Eye (tissue), 1 donor: ENCODE measurements around the gene TMEM154.
"Not testable (repeated sequence)": the region's sequence is repeated elsewhere in the genome, so short reads cannot be mapped to it uniquely, and the experiment has no call there.

Experiments used
- DNase-seq: peaks from one replicate; pipeline ENCODE4 v3.0.0-alpha.2; 2015

TMEM154 gene

GRCh38 chr4:152665691-152666395, 14.0 kb downstream of the TMEM154 start:
- DNase-seq, result no peak

- not testable (repeated sequence) for DNase-seq
Measured at GRCh38 chr4:152664067-152664378, 15.8 kb downstream of the TMEM154 start.

- DNase-seq, result no peak
Measured at GRCh38 chr4:152663203-152664066, 16.4 kb downstream of the TMEM154 start.

GRCh38 chr4:152661649-152662048, 18.1 kb downstream of the TMEM154 start:
- no peak for DNase-seq

GRCh38 chr4:152660526-152660925, 19.3 kb downstream of the TMEM154 start:
- no peak for DNase-seq

GRCh38 chr4:152659806-152660205, 20.0 kb downstream of the TMEM154 start:
- no peak for DNase-seq

- no peak for DNase-seq
Measured at GRCh38 chr4:152657657-152658056, 22.1 kb downstream of the TMEM154 start.

GRCh38 chr4:152655272-152656129, 24.3 kb downstream of the TMEM154 start:
- DNase-seq, result no peak

- DNase-seq, result no peak
Measured at GRCh38 chr4:152652102-152652501, 27.7 kb downstream of the TMEM154 start.

GRCh38 chr4:152651473-152652060, 28.2 kb downstream of the TMEM154 start:
- no peak for DNase-seq

GRCh38 chr4:152646221-152646620, 33.6 kb downstream of the TMEM154 start:
- DNase-seq, result no peak

- no peak for DNase-seq
Measured at GRCh38 chr4:152644130-152644529, 35.7 kb downstream of the TMEM154 start.

- DNase-seq, result no peak
Measured at GRCh38 chr4:152643153-152644035, 36.4 kb downstream of the TMEM154 start.

- peak; percentile 56 for DNase-seq
Measured at GRCh38 chr4:152640058-152640921, 39.5 kb downstream of the TMEM154 start.

- DNase-seq, result no peak
Measured at GRCh38 chr4:152635851-152636250, 43.9 kb downstream of the TMEM154 start.

GRCh38 chr4:152634110-152634760, 45.6 kb downstream of the TMEM154 start:
- DNase-seq, result no peak

GRCh38 chr4:152633118-152633517, 46.7 kb downstream of the TMEM154 start:
- no peak for DNase-seq

GRCh38 chr4:152630324-152630723, 49.5 kb downstream of the TMEM154 start:
- DNase-seq, result no peak

GRCh38 chr4:152629908-152630307, 49.9 kb downstream of the TMEM154 start:
- DNase-seq, result no peak

GRCh38 chr4:152628128-152628527, 51.7 kb downstream of the TMEM154 start:
- no peak for DNase-seq
